Measurements from ENCODE around the gene ZFYVE9. TPM values are rescaled to one million over a fixed set of nuclear protein-coding genes. Genes with fewer than 3 reads are reported as not detected.
"Not testable (repeated sequence)": the region's sequence is repeated elsewhere in the genome, so short reads cannot be mapped to it uniquely, and the experiment has no call there.

The ZFYVE9 gene
- total and polyA plus RNA-seq, 12 donors, result 3.4 to 28.9 (median 22.2) TPM

- 92 to 96% (median 94%) methylated on average over 5 of the region's 5 CpGs for WGBS, 4 donors
- TF ChIP-seq CTCF (IDR thresholded peaks at IDR 0.05), result no peak
- TF ChIP-seq POLR2A (IDR thresholded peaks at IDR 0.05), result no peak
- Histone ChIP-seq H3K9me3 (replicated peaks in 1 of 3) (no peaks in the 10 kb centered on the region), H3K36me3 (replicated peaks in 1 of 2) (peaks cover 0 to 7% of the 10 kb centered on the region in 2 donors), H3K27me3 (no peaks in the 10 kb centered on the region), H3K27ac (no peak overlapping the region), H3K4me3 (no peak overlapping the region), H3K4me1 (replicated peaks in 1 of 2) (peaks cover 15 to 20% of the 10 kb centered on the region in 2 donors)
- intact Hi-C loops (cut with DNase I), result no loop called here
- DNase-seq, result no peak
These were observed 225.4 kb downstream of the ZFYVE9 start for GRCh38 chr1:52367272-52367671.

- peak overlapping the region in 3 of 4 donors; percentile 24 to 75 (median 57) for H3K4me3 ChIP-seq
- intact Hi-C loops (cut with DNase I), result no loop called here
- no peaks in the 10 kb centered on the region for H3K36me3 ChIP-seq (replicated peaks in 1 of 2)
- no peaks in the 10 kb centered on the region for H3K9me3 ChIP-seq (replicated peaks in 1 of 3)
- H3K4me1 ChIP-seq (replicated peaks in 1 of 2), result peaks cover 15 to 24% of the 10 kb centered on the region in 2 donors
- H3K27me3 ChIP-seq, result no peaks in the 10 kb centered on the region
- peak overlapping the region in 2 of 5 donors; percentile 64 to 67 for H3K27ac ChIP-seq
- TF ChIP-seq POLR2A (IDR thresholded peaks at IDR 0.05) (no peak), CTCF (IDR thresholded peaks at IDR 0.05) (peak in 1 of 6 experiments; percentile 14)
- WGBS, 4 donors, result 4 to 19% (median 8%) methylated on average over 18 to 51 of the region's 51 CpGs
- DNase-seq, result peak in 6 of 7 donors; percentile 49 to 70 (median 58)
These were observed 226.7 kb downstream of the ZFYVE9 start for GRCh38 chr1:52368383-52369172.

GRCh38 chr1:52369851-52370250, 228.0 kb downstream of the ZFYVE9 start:
- H3K36me3 ChIP-seq (replicated peaks in 1 of 2); intact Hi-C loops (cut with DNase I); DNase-seq; H3K27me3 ChIP-seq; H3K4me3 ChIP-seq; H3K9me3 ChIP-seq (replicated peaks in 1 of 3); H3K27ac ChIP-seq: not testable (repeated sequence)
- 67 to 94% (median 86%) methylated on average over 1 of the region's 1 CpG for whole genome bisulfite sequencing, 4 donors
- peaks cover 6 to 22% of the 10 kb centered on the region in 2 donors for H3K4me1 ChIP-seq (replicated peaks in 1 of 2)

- H3K27me3 ChIP-seq, result no peaks in the 10 kb centered on the region
- no peak for DNase-seq
- TF ChIP-seq CTCF (IDR thresholded peaks at IDR 0.05) (no peak), POLR2A (IDR thresholded peaks at IDR 0.05) (no peak)
- H3K4me1 ChIP-seq (replicated peaks in 1 of 2), result no peaks in the 10 kb centered on the region
- WGBS, 4 donors, result 91 to 100% (median 96%) methylated on average over 3 of the region's 3 CpGs
- no peaks in the 10 kb centered on the region for H3K9me3 ChIP-seq (replicated peaks in 1 of 3)
- no peak overlapping the region for H3K27ac ChIP-seq
- no peaks in the 10 kb centered on the region for H3K36me3 ChIP-seq (replicated peaks in 1 of 2)
- no peak overlapping the region for H3K4me3 ChIP-seq
- intact Hi-C loops (cut with DNase I), result no loop called here
These were observed 243.5 kb downstream of the ZFYVE9 start for GRCh38 chr1:52385376-52385775.

GRCh38 chr1:52386458-52386857, 244.6 kb downstream of the ZFYVE9 start:
- intact Hi-C loops (cut with DNase I), result no loop called here
- H3K4me1 ChIP-seq (replicated peaks in 1 of 2), result no peaks in the 10 kb centered on the region
- no peak overlapping the region for H3K27ac ChIP-seq
- DNase-seq, result no peak
- 90 to 96% (median 92%) methylated on average over 5 of the region's 5 CpGs for WGBS, 4 donors
- no peak overlapping the region for H3K4me3 ChIP-seq
- no peak for TF ChIP-seq CTCF (IDR thresholded peaks at IDR 0.05)
- no peak for TF ChIP-seq POLR2A (IDR thresholded peaks at IDR 0.05)
- no peaks in the 10 kb centered on the region for H3K36me3 ChIP-seq (replicated peaks in 1 of 2)
- H3K9me3 ChIP-seq (replicated peaks in 1 of 3), result no peaks in the 10 kb centered on the region
- no peaks in the 10 kb centered on the region for H3K27me3 ChIP-seq

Data from adrenal gland (tissue), 12 donors.